Esophagus squamous epithelium (tissue), 5 donors: ENCODE measurements around the gene MED27. TPM values are rescaled to one million over a fixed set of nuclear protein-coding genes. Genes with fewer than 3 reads are reported as not detected.

Experiments used
- DNase-seq: peaks from one replicate; lab custom pipeline; 2025; lab: John Stamatoyannopoulos, UW
- H3K27ac ChIP-seq, 4 donors: fragments of 200-600 bp; sonication (generic); one replicate each; pipeline ENCODE4 v1.5.1; 2016 to 2019; ENCODE audit warnings: mild to moderate bottlenecking in 1 of 4
- H3K27me3 ChIP-seq, 4 donors: fragments of 200-600 bp; sonication (generic); 1 replicate in 3 of 4; 2 replicates in 1 of 4; pipeline versions ENCODE4 v1.5.1 to v1.6.0; 2017 to 2021; ENCODE audit warnings: antibody characterized with exemption in 1 of 4
- H3K36me3 ChIP-seq, 3 donors: fragments of 200-600 bp; sonication (generic); one replicate each; pipeline ENCODE4 v1.5.1; 2016 to 2019
- H3K4me1 ChIP-seq, 3 donors: fragments of 200-600 bp; sonication (generic); one replicate each; pipeline ENCODE4 v1.5.1; 2017 to 2019
- H3K4me3 ChIP-seq, 4 donors: fragments of 200-600 bp; sonication (generic); 1 replicate in 3 of 4; 2 replicates in 1 of 4; pipeline ENCODE4 v1.5.1; 2016 to 2019; ENCODE audit warnings: mild to moderate bottlenecking in 2 of 4, moderate library complexity in 1 of 4
- H3K9me3 ChIP-seq, 3 donors: fragments of 200-600 bp; sonication (generic); one replicate each; pipeline ENCODE4 v1.5.1; 2016 to 2019
- CTCF ChIP-seq, 6 experiments: fragments of 450-650 bp in 4 of 6; fragments of 200-600 bp in 2 of 6; sonication (generic) in 2 of 6; IDR thresholded peaks; one replicate each; pipeline ENCODE4 v1.5.1; 2016 to 2019; ENCODE audit warnings: antibody characterized with exemption in 6 of 6, mild to moderate bottlenecking in 4 of 6, moderate library complexity in 4 of 6
- POLR2A ChIP-seq, 4 donors: fragments of 450-650 bp; IDR thresholded peaks; one replicate each; pipeline ENCODE4 v1.6.1; 2017; ENCODE audit warnings: antibody characterized with exemption in 4 of 4, mild to moderate bottlenecking in 4 of 4, moderate library complexity in 3 of 4
- WGBS, 2 donors: methylation state at CpG; one replicate each; pipeline ENCODE4 v1.1.5; 2018; 5-methylcytosine and 5-hydroxymethylcytosine counted together
- intact Hi-C: fragments of 100-400 bp; cut with DNase I; formaldehyde crosslinking; loops from one replicate; pipeline ENCODE4 v1.15.0; 2022
- total RNA-seq, 4 donors: library from RNA; depleted of rRNA; stranded (reverse); fragments of >200 nt; gene quantifications; one replicate each; pipeline ENCODE4 v1.1.0, GENCODE V29; 2016
- donor health status: DM: yes; HTN: yes; CAD: no.

MED27 gene
- total RNA-seq, 4 donors from 2014 or later = 10.6 to 20.0 (median 17.6) TPM

- no peaks in the 10 kb centered on the region for H3K9me3 ChIP-seq
- no peak overlapping the region for H3K4me3 ChIP-seq
- TF ChIP-seq CTCF (IDR thresholded peaks at IDR 0.05) = no peak
- no peak for TF ChIP-seq POLR2A (IDR thresholded peaks at IDR 0.05)
- no peak overlapping the region for H3K27ac ChIP-seq
- no peaks in the 10 kb centered on the region for H3K36me3 ChIP-seq
- intact Hi-C loops = no loop called here
- WGBS, 2 donors = 68 to 77% methylated on average over 2 of the region's 2 CpGs
- no peaks in the 10 kb centered on the region for H3K27me3 ChIP-seq
- no peaks in the 10 kb centered on the region for H3K4me1 ChIP-seq
- DNase-seq = no peak
These were observed 164.5 kb downstream of the MED27 start for GRCh38 chr9:131915181-131915580.

- Histone ChIP-seq H3K4me1 (no peaks in the 10 kb centered on the region), H3K9me3 (no peaks in the 10 kb centered on the region), H3K4me3 (no peak overlapping the region), H3K36me3 (no peaks in the 10 kb centered on the region), H3K27ac (no peak overlapping the region), H3K27me3 (no peaks in the 10 kb centered on the region)
- intact Hi-C loops = no loop called here
- no peak for DNase-seq
- no peak for TF ChIP-seq POLR2A (IDR thresholded peaks at IDR 0.05)
- TF ChIP-seq CTCF (IDR thresholded peaks at IDR 0.05) = no peak
- 88 to 98% methylated on average over 3 of the region's 3 CpGs for WGBS, 2 donors
These were observed 167.0 kb downstream of the MED27 start for GRCh38 chr9:131912671-131913070.

- no peaks in the 10 kb centered on the region for H3K4me1 ChIP-seq
- TF ChIP-seq POLR2A (IDR thresholded peaks at IDR 0.05) (no peak), CTCF (IDR thresholded peaks at IDR 0.05) (no peak)
- H3K27ac ChIP-seq = no peak overlapping the region
- no peaks in the 10 kb centered on the region for H3K36me3 ChIP-seq
- WGBS, 2 donors = 81 to 100% methylated on average over 1 of the region's 1 CpG
- intact Hi-C loops = no loop called here
- no peak overlapping the region for H3K4me3 ChIP-seq
- DNase-seq = no peak
- no peaks in the 10 kb centered on the region for H3K27me3 ChIP-seq
- H3K9me3 ChIP-seq = no peaks in the 10 kb centered on the region
These were observed 167.6 kb downstream of the MED27 start for GRCh38 chr9:131912069-131912468.

- H3K4me1 ChIP-seq = no peaks in the 10 kb centered on the region
- no peaks in the 10 kb centered on the region for H3K36me3 ChIP-seq
- intact Hi-C loops = no loop called here
- H3K4me3 ChIP-seq = no peak overlapping the region
- no peak overlapping the region for H3K27ac ChIP-seq
- TF ChIP-seq POLR2A (IDR thresholded peaks at IDR 0.05) = no peak
- no peak for TF ChIP-seq CTCF (IDR thresholded peaks at IDR 0.05)
- DNase-seq = no peak
- 93 to 94% methylated on average over 6 to 7 of the region's 7 CpGs for WGBS, 2 donors
- H3K9me3 ChIP-seq = no peaks in the 10 kb centered on the region
- no peaks in the 10 kb centered on the region for H3K27me3 ChIP-seq
These were observed 169.1 kb downstream of the MED27 start for GRCh38 chr9:131910572-131910971.

- Histone ChIP-seq H3K9me3 (no peaks in the 10 kb centered on the region), H3K27ac (no peak overlapping the region), H3K36me3 (no peaks in the 10 kb centered on the region), H3K4me3 (no peak overlapping the region), H3K27me3 (no peaks in the 10 kb centered on the region), H3K4me1 (no peaks in the 10 kb centered on the region)
- TF ChIP-seq POLR2A (IDR thresholded peaks at IDR 0.05) (no peak), CTCF (IDR thresholded peaks at IDR 0.05) (no peak)
- WGBS, 2 donors = 86 to 100% methylated on average over 2 of the region's 3 CpGs
- DNase-seq = no peak
- intact Hi-C loops = no loop called here
These were observed 174.5 kb downstream of the MED27 start for GRCh38 chr9:131905144-131905543.
